Esophagus (tissue), 2 donors: ENCODE results near the gene BAX. TPM values are rescaled to one million over a fixed set of nuclear protein-coding genes. Genes with fewer than 3 reads are reported as not detected.
A peak's percentile ranks its signal among the peaks of the same experiment; 100 is the strongest.
"Not testable (repeated sequence)": the region's sequence is repeated elsewhere in the genome, so short reads cannot be mapped to it uniquely, and the experiment has no call there.

ENCODE experiments used
- H3K27ac ChIP-seq, 2 donors: one replicate each; pipeline ENCODE4 v1.5.1; 2013; ENCODE audit warnings: low read depth in 2 of 2, mild to moderate bottlenecking in 2 of 2, inconsistent platforms in 1 of 2, low read length in 1 of 2, moderate library complexity in 1 of 2
- H3K27me3 ChIP-seq, 2 donors: one replicate each; pipeline ENCODE4 v1.6.1; 2013; ENCODE audit warnings: low read length in 2 of 2, control low read depth in 1 of 2, mild to moderate bottlenecking in 1 of 2; ENCODE audit not compliant: insufficient read depth in 2 of 2, control insufficient read depth in 1 of 2
- H3K36me3 ChIP-seq, 2 donors: one replicate each; pipeline ENCODE4 v1.6.1; 2013; ENCODE audit warnings: low read length in 1 of 2; ENCODE audit not compliant: control insufficient read depth in 2 of 2, insufficient read depth in 2 of 2
- H3K4me1 ChIP-seq, 2 donors: one replicate each; pipeline ENCODE4 v1.6.1; 2013; ENCODE audit warnings: low read length in 1 of 2; ENCODE audit not compliant: control insufficient read depth in 2 of 2, insufficient read depth in 2 of 2
- H3K4me3 ChIP-seq, 2 donors: one replicate each; pipeline ENCODE4 v1.5.1; 2013; ENCODE audit warnings: low read length in 2 of 2, mild to moderate bottlenecking in 2 of 2, low read depth in 1 of 2, moderate library complexity in 1 of 2
- H3K9me3 ChIP-seq, 2 donors: one replicate each; pipeline ENCODE4 v1.6.1; 2013; ENCODE audit warnings: mild to moderate bottlenecking in 2 of 2, low read depth in 1 of 2, low read length in 1 of 2, moderate library complexity in 1 of 2; ENCODE audit not compliant: control insufficient read depth in 2 of 2, insufficient read depth in 1 of 2
- WGBS, 2 donors: extraction: QIAGEN DNeasy Blood & Tissue Kit; methylation state at CpG; one replicate each; pipeline ENCODE4 v1.1.7; 2013; 5-methylcytosine and 5-hydroxymethylcytosine counted together
- polyA plus RNA-seq, 2 donors: library from polyadenylated mRNA; stranded (reverse); fragments of 200-250 nt; gene quantifications; one replicate each; pipeline ENCODE4 v1.2.3, GENCODE V29; 2013
- donor health status: healthy with polysubstance abuse.
- donor health status: Bipolar disorder and iron deficiency.

BAX gene
- 10 to 100 TPM; 41.7 to 56.9 TPM for polyA plus RNA-seq

- Histone ChIP-seq H3K36me3 (peaks cover 0 to 3% of the 10 kb centered on the region in 2 donors), H3K9me3 (no peaks in the 10 kb centered on the region), H3K27ac (peak within 1 kb of the TSS; percentile 73 to 83), H3K4me1 (peaks cover 8 to 10% of the 10 kb centered on the region in 2 donors), H3K27me3 (no peaks in the 10 kb centered on the region), H3K4me3 (peak within 1 kb of the TSS; percentile 79 to 92)
- WGBS, 2 donors = 0% methylated on average over 38 to 71 of the region's 71 CpGs
These were observed at the start of gene BAX for GRCh38 chr19:48954595-48955307. TSS of gene BAX (plus strand) at chr19:48954875. CDS start at chr19:48954929, 54 bp downstream.

GRCh38 chr19:48905664-48906063, 49.0 kb upstream of the BAX start:
- Histone ChIP-seq H3K4me3 (no peak overlapping the region), H3K27ac (no peak overlapping the region), H3K9me3 (no peaks in the 10 kb centered on the region), H3K4me1 (peaks cover 2 to 11% of the 10 kb centered on the region in 2 donors), H3K36me3 (peaks cover 8 to 27% of the 10 kb centered on the region in 2 donors), H3K27me3 (no peaks in the 10 kb centered on the region)
- 92 to 95% methylated on average over 14 of the region's 14 CpGs for WGBS, 2 donors

GRCh38 chr19:48906324-48906723, 48.4 kb upstream of the BAX start:
- no peaks in the 10 kb centered on the region for H3K27me3 ChIP-seq
- H3K4me3 ChIP-seq = no peak overlapping the region
- no peak overlapping the region for H3K27ac ChIP-seq
- peaks cover 13 to 31% of the 10 kb centered on the region in 2 donors for H3K36me3 ChIP-seq
- 98% methylated on average over 10 of the region's 10 CpGs for WGBS, 2 donors
- H3K9me3 ChIP-seq = no peaks in the 10 kb centered on the region
- peaks cover 2 to 6% of the 10 kb centered on the region in 2 donors for H3K4me1 ChIP-seq

GRCh38 chr19:48907671-48908070, 47.0 kb upstream of the BAX start:
- H3K36me3 ChIP-seq = peaks cover 13 to 31% of the 10 kb centered on the region in 2 donors
- H3K27ac ChIP-seq = peak overlapping the region in 1 of 2 donors; percentile 33

GRCh38 chr19:48909424-48910077, 45.1 kb upstream of the BAX start:
- H3K4me3 ChIP-seq, H3K27ac ChIP-seq, H3K9me3 ChIP-seq, H3K27me3 ChIP-seq, H3K4me1 ChIP-seq: not testable (repeated sequence)
- 93 to 95% methylated on average over 11 of the region's 11 CpGs for WGBS, 2 donors
- peaks cover 16 to 35% of the 10 kb centered on the region in 2 donors for H3K36me3 ChIP-seq

More at GRCh38 chr19:48907671-48908070, 47.0 kb upstream of the BAX start:
- Histone ChIP-seq H3K27me3 (no peaks in the 10 kb centered on the region), H3K9me3 (no peaks in the 10 kb centered on the region), H3K4me1 (no peaks in the 10 kb centered on the region), H3K4me3 (no peak overlapping the region)
- 73 to 80% methylated on average over 14 of the region's 14 CpGs for WGBS, 2 donors

- Histone ChIP-seq H3K36me3 (peaks cover 8 to 26% of the 10 kb centered on the region in 2 donors), H3K27me3 (no peaks in the 10 kb centered on the region), H3K27ac (peak overlapping the region in 1 of 2 donors; percentile 7), H3K4me3 (no peak overlapping the region), H3K9me3 (no peaks in the 10 kb centered on the region), H3K4me1 (no peaks in the 10 kb centered on the region)
- WGBS, 2 donors = 87 to 91% methylated on average over 2 of the region's 2 CpGs
These were observed 43.9 kb upstream of the BAX start for GRCh38 chr19:48910803-48911202.

GRCh38 chr19:48913114-48913889, 41.4 kb upstream of the BAX start:
- H3K36me3 ChIP-seq = peaks cover 14 to 26% of the 10 kb centered on the region in 2 donors
- H3K9me3 ChIP-seq = no peaks in the 10 kb centered on the region
- no peak overlapping the region for H3K4me3 ChIP-seq
- H3K27ac ChIP-seq = peak overlapping the region in 1 of 2 donors; percentile 63
- no peaks in the 10 kb centered on the region for H3K4me1 ChIP-seq
- 89 to 93% methylated on average over 9 of the region's 9 CpGs for whole genome bisulfite sequencing, 2 donors
- H3K27me3 ChIP-seq = no peaks in the 10 kb centered on the region

GRCh38 chr19:48914181-48914580, 40.5 kb upstream of the BAX start:
- Histone ChIP-seq H3K4me3 (no peak overlapping the region), H3K9me3 (no peaks in the 10 kb centered on the region), H3K36me3 (peaks cover 21 to 28% of the 10 kb centered on the region in 2 donors), H3K27me3 (no peaks in the 10 kb centered on the region), H3K27ac (no peak overlapping the region), H3K4me1 (peaks cover 0 to 2% of the 10 kb centered on the region in 2 donors)
- 92 to 94% methylated on average over 8 of the region's 8 CpGs for WGBS, 2 donors

GRCh38 chr19:48915757-48916156, 38.9 kb upstream of the BAX start:
- H3K4me3 ChIP-seq = no peak overlapping the region
- WGBS, 2 donors = 86 to 93% methylated on average over 8 of the region's 8 CpGs

More at GRCh38 chr19:48915757-48916156, 38.9 kb upstream of the BAX start:
- Histone ChIP-seq H3K4me1 (peaks cover 0 to 2% of the 10 kb centered on the region in 2 donors), H3K9me3 (no peaks in the 10 kb centered on the region), H3K27ac (no peak overlapping the region), H3K36me3 (peaks cover 20 to 32% of the 10 kb centered on the region in 2 donors), H3K27me3 (no peaks in the 10 kb centered on the region)
